HepG2 (cell line): ENCODE measurements around the gene SNAP23. TPM values are rescaled to one million over a fixed set of nuclear protein-coding genes. Genes with fewer than 3 reads are reported as not detected.
A peak's percentile ranks its signal among the peaks of the same experiment; 100 is the strongest.

Source experiments
- FLYWCH1 ChIP-seq: sonication (generic); formaldehyde crosslinking; IDR thresholded peaks from 2 replicates; pipeline ENCODE4 v1.8.1; 2023; ENCODE audit warnings: mild to moderate bottlenecking, missing genetic modification reagents
- HNRNPH1 ChIP-seq: fragments of 200-400 bp; formaldehyde crosslinking; optimal IDR thresholded peaks from 2 replicates; pipeline ENCODE3; 2017; ENCODE audit warnings: mild to moderate bottlenecking, low read depth, low read length
- HNRNPK ChIP-seq: fragments of 200-400 bp; formaldehyde crosslinking; IDR thresholded peaks from 2 replicates; pipeline ENCODE4 v1.6.1; 2018; ENCODE audit warnings: low read length, low read depth, moderate library complexity, mild to moderate bottlenecking; ENCODE audit not compliant: poor library complexity, severe bottlenecking
- HNRNPUL1 ChIP-seq: fragments of 200-400 bp; formaldehyde crosslinking; IDR thresholded peaks from 2 replicates; pipeline ENCODE4 v1.6.1; 2017; ENCODE audit warnings: low read depth, mild to moderate bottlenecking, low read length, moderate library complexity
- IRF9 ChIP-seq: sonication (generic); formaldehyde crosslinking; IDR thresholded peaks from 2 replicates; pipeline ENCODE4 v1.8.0; 2022; ENCODE audit warnings: missing genetic modification reagents, mild to moderate bottlenecking, borderline replicate concordance
- KLF13 ChIP-seq: sonication (generic); formaldehyde crosslinking; IDR thresholded peaks from 2 replicates; pipeline ENCODE4 v1.4.0; 2020; ENCODE audit warnings: mild to moderate bottlenecking, missing genetic modification reagents
- PREB ChIP-seq: sonication (generic); formaldehyde crosslinking; IDR thresholded peaks from 2 replicates; pipeline ENCODE4 v1.4.0; 2020; ENCODE audit warnings: missing genetic modification reagents
- SATB2 ChIP-seq: sonication (generic); formaldehyde crosslinking; IDR thresholded peaks from 2 replicates; pipeline ENCODE4 v1.5.0; 2020; ENCODE audit warnings: missing genetic modification reagents
- SMARCC2 ChIP-seq: fragments of 450-650 bp; IDR thresholded peaks from 2 replicates; pipeline ENCODE4 v1.6.1; 2017; ENCODE audit warnings: antibody characterized with exemption, mild to moderate bottlenecking
- USF2 ChIP-seq, 2 experiments: sonication (generic) in 1 of 2; formaldehyde crosslinking in 1 of 2; IDR thresholded peaks; 2 replicates each; pipeline versions ENCODE4 v1.5.1 to v1.6.1; 2011 to 2020; ENCODE audit warnings: borderline replicate concordance in 1 of 2, low read depth in 1 of 2, low read length in 1 of 2, mild to moderate bottlenecking in 1 of 2, missing genetic modification reagents in 1 of 2, moderate library complexity in 1 of 2
- YEATS2 ChIP-seq: sonication (generic); formaldehyde crosslinking; IDR thresholded peaks from 2 replicates; pipeline ENCODE4 v1.4.0; 2020; ENCODE audit warnings: missing genetic modification reagents, borderline replicate concordance
- ZBTB42 ChIP-seq: sonication (generic); formaldehyde crosslinking; IDR thresholded peaks from 2 replicates; pipeline ENCODE4 v1.5.0; 2020; ENCODE audit warnings: mild to moderate bottlenecking, missing genetic modification reagents
- ZNF256 ChIP-seq: sonication (generic); formaldehyde crosslinking; conservative IDR thresholded peaks from 2 replicates; pipeline ENCODE4 v1.4.0; 2020; ENCODE audit warnings: missing genetic modification reagents
- ZNF30 ChIP-seq: sonication (generic); formaldehyde crosslinking; IDR thresholded peaks from 2 replicates; pipeline ENCODE4 v1.5.0; 2020; ENCODE audit warnings: mild to moderate bottlenecking, missing genetic modification reagents
- ZNF687 ChIP-seq: sonication (generic); formaldehyde crosslinking; IDR thresholded peaks from 2 replicates; pipeline ENCODE4 v1.5.1; 2020; ENCODE audit warnings: mild to moderate bottlenecking, missing genetic modification reagents, moderate library complexity
- ZNF782 ChIP-seq: sonication (generic); formaldehyde crosslinking; IDR thresholded peaks from 2 replicates; pipeline ENCODE4 v1.4.0; 2020; ENCODE audit warnings: missing genetic modification reagents, mild to moderate bottlenecking, borderline replicate concordance
- ZNF839 ChIP-seq: sonication (generic); formaldehyde crosslinking; IDR thresholded peaks from 2 replicates; pipeline ENCODE4 v1.4.0; 2020; ENCODE audit warnings: missing genetic modification reagents, mild to moderate bottlenecking, borderline replicate concordance
- polyA plus RNA-seq, 8 experiments: library from polyadenylated mRNA; depleted of rRNA in 3 of 8; stranded (reverse) in 7 of 8; unstranded in 1 of 8; fragments of >200 nt; fragmentation: Illumina TruSeq in 4 of 8; extraction: Trizol in 4 of 8; gene quantifications; 2 replicates each; pipeline versions ENCODE4 v1.2.1 to v1.2.3, GENCODE V29; 2011 to 2016; ENCODE audit warnings: low read depth in 4 of 8, missing spikeins in 1 of 8, mixed read lengths in 1 of 8; ENCODE audit not compliant: insufficient read depth in 1 of 8
- total RNA-seq, 5 experiments: library from RNA; depleted of rRNA; stranded (reverse); fragments of >200 nt; fragmentation: Illumina TruSeq; extraction: Trizol; gene quantifications; 2 replicates each; pipeline ENCODE4 v1.2.3, GENCODE V29; 2016; ENCODE audit warnings: low read depth in 1 of 5

Gene SNAP23
- total and polyA plus RNA-seq, 2 of the 13 experiments (the other 11 are each of a cell fraction or from before 2014, with no cell fraction given), result 37.0 to 101 TPM

GRCh38 chr15:42548249-42549031, 53.0 kb downstream of the SNAP23 start, which contains the start of the genes HAUS2 and LRRC57 (continued):
- TF ChIP-seq ZNF687 (peak; percentile 92), IRF9 (peak; percentile 89; the same call in 1 of the 2 replicates), HNRNPK (no peak), HNRNPH1 (no peak), KLF13 (CRISPR knock-in tag) (no peak), HNRNPUL1 (no peak; the same call in 1 of the 2 replicates), ZNF30 (CRISPR knock-in tag) (no peak), ZNF256 (CRISPR knock-in tag) (peak; percentile 61; the same call in 1 of the 2 replicates), ZNF782 (CRISPR knock-in tag) (peak; percentile 77; the same call in 1 of the 2 replicates), ZBTB42 (CRISPR knock-in tag) (no peak), PREB (CRISPR knock-in tag) (no peak), FLYWCH1 (CRISPR knock-in tag) (no peak), YEATS2 (CRISPR knock-in tag) (peak; percentile 95), USF2 (IDR thresholded peaks at IDR 0.05; ENCODE audit: low read depth, low read length) (no peak), USF2 (CRISPR knock-in tag; IDR thresholded peaks at IDR 0.05; ENCODE audit: borderline replicate concordance) (no peak), SATB2 (CRISPR knock-in tag) (no peak), ZNF839 (CRISPR knock-in tag) (no peak), SMARCC2 (no peak)
